HG03439 (cell line): ENCODE data around the gene ADTRP.

Source experiments
- ATAC-seq: cut with Tn5 transposase; IDR thresholded peaks from one replicate; pipeline ENCODE4 v1.9.1; 2021; ENCODE audit warnings: mild to moderate bottlenecking, moderate library complexity; ENCODE audit not compliant: unreplicated experiment

ADTRP gene

DNA sequence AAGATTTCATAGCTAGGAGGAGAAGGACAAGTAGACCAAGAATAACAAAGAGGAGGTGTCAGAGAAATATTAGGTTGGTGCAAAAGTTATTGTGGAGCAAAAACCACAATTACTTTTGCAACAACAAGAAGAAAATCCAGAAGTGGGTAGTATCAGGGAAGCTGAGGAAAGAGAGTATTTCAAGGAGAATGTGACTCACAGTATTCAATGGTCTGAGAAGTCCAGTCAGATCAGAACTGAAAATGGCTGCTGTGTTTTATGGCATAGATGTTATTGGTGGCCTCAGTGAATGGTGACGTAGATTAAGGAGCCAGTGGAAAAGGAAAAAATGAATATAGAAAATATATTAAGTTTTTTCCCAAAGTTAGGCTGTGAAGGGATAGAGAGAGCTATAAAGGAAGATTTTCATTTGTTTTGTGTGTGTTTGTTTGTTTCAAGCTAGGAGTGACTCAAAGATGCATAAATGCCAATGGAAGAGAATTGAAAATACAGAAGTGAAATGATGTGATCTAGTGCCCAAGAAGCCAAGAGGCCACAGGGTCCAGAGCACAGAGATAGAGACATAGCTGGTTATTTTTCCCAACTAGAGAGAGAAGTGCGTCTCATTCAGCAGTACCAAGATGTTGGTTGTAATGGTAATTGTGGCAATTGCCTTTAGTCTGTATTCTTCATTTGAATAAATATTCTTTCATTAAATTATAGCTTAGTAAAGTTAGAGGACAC, 112.8 kb downstream of the ADTRP start:
- no peak for ATAC-seq
